ENCODE data around the gene TGM2.

DNA sequence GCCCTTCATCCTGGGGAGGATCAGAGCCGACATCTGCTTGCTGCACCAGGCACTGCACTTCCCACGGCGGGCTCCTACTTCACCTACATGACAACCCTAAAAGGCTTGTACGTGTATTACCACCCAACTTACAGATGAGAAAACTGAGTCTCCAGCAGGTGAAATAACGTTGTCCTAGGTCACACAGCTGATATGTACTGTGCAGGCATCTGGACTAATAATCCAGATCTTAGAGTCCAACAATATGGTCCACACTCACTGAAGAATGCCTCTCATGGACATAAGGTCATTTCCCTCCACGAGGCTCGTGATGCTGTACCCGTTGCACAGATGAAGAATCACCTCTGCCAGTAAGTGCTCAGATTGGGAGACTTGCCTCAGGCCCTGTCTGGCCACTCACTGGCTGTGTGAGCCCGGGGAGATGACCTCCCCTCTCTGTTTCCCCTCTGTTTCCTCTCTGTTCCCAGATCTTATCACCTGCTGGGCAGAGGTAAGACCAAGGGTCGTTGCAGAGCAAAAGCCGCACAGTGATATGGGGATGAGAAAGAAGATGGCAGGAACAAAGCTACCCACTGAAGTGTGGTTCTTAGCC, 32.1 kb downstream of the TGM2 start:
- TF ChIP-seq POLR2AphosphoS5 (IDR thresholded peaks at IDR 0.05), result no peak
- no peak for TF ChIP-seq POLR2A (IDR thresholded peaks at IDR 0.05)
- TF ChIP-seq, protein P1, sequence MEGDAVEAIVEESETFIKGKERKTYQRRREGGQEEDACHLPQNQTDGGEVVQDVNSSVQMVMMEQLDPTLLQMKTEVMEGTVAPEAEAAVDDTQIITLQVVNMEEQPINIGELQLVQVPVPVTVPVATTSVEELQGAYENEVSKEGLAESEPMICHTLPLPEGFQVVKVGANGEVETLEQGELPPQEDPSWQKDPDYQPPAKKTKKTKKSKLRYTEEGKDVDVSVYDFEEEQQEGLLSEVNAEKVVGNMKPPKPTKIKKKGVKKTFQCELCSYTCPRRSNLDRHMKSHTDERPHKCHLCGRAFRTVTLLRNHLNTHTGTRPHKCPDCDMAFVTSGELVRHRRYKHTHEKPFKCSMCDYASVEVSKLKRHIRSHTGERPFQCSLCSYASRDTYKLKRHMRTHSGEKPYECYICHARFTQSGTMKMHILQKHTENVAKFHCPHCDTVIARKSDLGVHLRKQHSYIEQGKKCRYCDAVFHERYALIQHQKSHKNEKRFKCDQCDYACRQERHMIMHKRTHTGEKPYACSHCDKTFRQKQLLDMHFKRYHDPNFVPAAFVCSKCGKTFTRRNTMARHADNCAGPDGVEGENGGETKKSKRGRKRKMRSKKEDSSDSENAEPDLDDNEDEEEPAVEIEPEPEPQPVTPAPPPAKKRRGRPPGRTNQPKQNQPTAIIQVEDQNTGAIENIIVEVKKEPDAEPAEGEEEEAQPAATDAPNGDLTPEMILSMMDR (IDR thresholded peaks at IDR 0.05 in 8 of 11, conservative IDR thresholded peaks at IDR 0.05 in 3 of 11), result no peak

All from spleen (tissue), 7 donors.